ENCODE measurements around the gene C1QTNF3. TPM values are rescaled to one million over a fixed set of nuclear protein-coding genes. Genes with fewer than 3 reads are reported as not detected.

Gene C1QTNF3
- total RNA-seq, 2 donors from 2014 or later, result 2.7 to 4.6 TPM

- Histone ChIP-seq H3K27ac (no peak overlapping the region), H3K9me3 (no peaks in the 10 kb centered on the region), H3K27me3 (no peaks in the 10 kb centered on the region), H3K4me1 (no peaks in the 10 kb centered on the region), H3K4me3 (no peak overlapping the region), H3K36me3 (no peaks in the 10 kb centered on the region), H3K9ac (ENCODE audit: low read depth in 2 of 2, low read length in 2 of 2) (no peak overlapping the region)
- no peak for DNase-seq
- intact Hi-C loops (cut with DNase I), result no loop called here
- TF ChIP-seq CTCF (IDR thresholded peaks at IDR 0.05), result no peak
Measured at GRCh38 chr5:34057118-34057517, 14.1 kb upstream of the C1QTNF3 start.

GRCh38 chr5:34055667-34056066, 12.7 kb upstream of the C1QTNF3 start:
- Histone ChIP-seq H3K27ac (no peak overlapping the region), H3K4me1 (no peaks in the 10 kb centered on the region), H3K4me3 (no peak overlapping the region), H3K9ac (ENCODE audit: low read depth in 2 of 2, low read length in 2 of 2) (no peak overlapping the region), H3K36me3 (no peaks in the 10 kb centered on the region), H3K9me3 (no peaks in the 10 kb centered on the region), H3K27me3 (no peaks in the 10 kb centered on the region)
- no peak for DNase-seq
- no peak for TF ChIP-seq CTCF (IDR thresholded peaks at IDR 0.05)
- intact Hi-C loops (cut with DNase I), result no loop called here

GRCh38 chr5:34054400-34054729, 11.4 kb upstream of the C1QTNF3 start:
- H3K27ac ChIP-seq, result no peak overlapping the region
- H3K9ac ChIP-seq (ENCODE audit: low read depth in 2 of 2, low read length in 2 of 2), result no peak overlapping the region
- intact Hi-C loops (cut with DNase I), result no loop called here

GRCh38 chr5:34053571-34054399, 10.8 kb upstream of the C1QTNF3 start:
- Histone ChIP-seq H3K27ac (no peak overlapping the region), H3K36me3 (no peaks in the 10 kb centered on the region), H3K27me3 (no peaks in the 10 kb centered on the region), H3K4me1 (no peaks in the 10 kb centered on the region), H3K9me3 (no peaks in the 10 kb centered on the region), H3K4me3 (no peak overlapping the region), H3K9ac (ENCODE audit: low read depth in 2 of 2, low read length in 2 of 2) (no peak overlapping the region)
- no peak for TF ChIP-seq CTCF (IDR thresholded peaks at IDR 0.05)
- DNase-seq, result no peak
- intact Hi-C loops (cut with DNase I), result no loop called here

More at GRCh38 chr5:34054400-34054729, 11.4 kb upstream of the C1QTNF3 start:
- no peak for TF ChIP-seq CTCF (IDR thresholded peaks at IDR 0.05)
- Histone ChIP-seq H3K27me3 (no peaks in the 10 kb centered on the region), H3K4me1 (no peaks in the 10 kb centered on the region), H3K36me3 (no peaks in the 10 kb centered on the region), H3K9me3 (no peaks in the 10 kb centered on the region), H3K4me3 (no peak overlapping the region)
- DNase-seq, result no peak

- H3K27me3 ChIP-seq, result no peaks in the 10 kb centered on the region
- no peaks in the 10 kb centered on the region for H3K9me3 ChIP-seq
- intact Hi-C loops (cut with DNase I), result no loop called here
- no peak for TF ChIP-seq CTCF (IDR thresholded peaks at IDR 0.05)
- DNase-seq, result no peak
- no peak overlapping the region for H3K9ac ChIP-seq (ENCODE audit: low read depth in 2 of 2, low read length in 2 of 2)
- H3K27ac ChIP-seq, result no peak overlapping the region
- no peaks in the 10 kb centered on the region for H3K36me3 ChIP-seq
- no peak overlapping the region for H3K4me3 ChIP-seq
- H3K4me1 ChIP-seq, result no peaks in the 10 kb centered on the region
Measured at GRCh38 chr5:34053133-34053532, 10.1 kb upstream of the C1QTNF3 start.

Data from colonic mucosa (tissue), 4 donors.